Neuronal stem cell (in vitro differentiated cells): Measurements from ENCODE around the gene CDC34.

Source experiments
- DNase-seq: peaks from one replicate; pipeline ENCODE4 v3.0.0-alpha.2; 2013; ENCODE audit warnings: low spot score
- H2AFZ ChIP-seq: one replicate; pipeline ENCODE4 v1.6.1; 2013; ENCODE audit warnings: mild to moderate bottlenecking, low read length, inconsistent platforms
- H2AK5ac ChIP-seq: 2 replicates; pipeline ENCODE4 v1.6.1; 2013; ENCODE audit warnings: low read depth, mild to moderate bottlenecking, inconsistent platforms, low read length, moderate library complexity, mixed read lengths
- H2BK120ac ChIP-seq: 2 replicates; pipeline ENCODE4 v1.6.1; 2013; ENCODE audit warnings: low read depth, mild to moderate bottlenecking, inconsistent platforms, low read length, moderate library complexity, mixed read lengths
- H2BK12ac ChIP-seq: one replicate; pipeline ENCODE4 v1.6.1; 2013; ENCODE audit warnings: low read length, inconsistent platforms
- H2BK15ac ChIP-seq: 2 replicates; pipeline ENCODE4 v1.6.1; 2013; ENCODE audit warnings: mild to moderate bottlenecking, low read length, inconsistent platforms, mixed read lengths
- H2BK5ac ChIP-seq: one replicate; pipeline ENCODE4 v1.6.1; 2013; ENCODE audit warnings: inconsistent platforms, mild to moderate bottlenecking, low read length, moderate library complexity
- H3K14ac ChIP-seq: one replicate; pipeline ENCODE4 v1.6.1; 2013; ENCODE audit warnings: low read length, inconsistent platforms
- H3K18ac ChIP-seq: 2 replicates; pipeline ENCODE4 v1.6.1; 2013; ENCODE audit warnings: low read length, inconsistent platforms
- H3K23ac ChIP-seq: 2 replicates; pipeline ENCODE4 v1.6.1; 2013; ENCODE audit warnings: low read depth, mild to moderate bottlenecking, mixed read lengths, low read length, inconsistent platforms; ENCODE audit not compliant: poor library complexity
- H3K27ac ChIP-seq: replicated peaks from 3 replicates; pipeline ENCODE4 v1.5.1; 2013; ENCODE audit warnings: low read length, inconsistent platforms
- H3K27me3 ChIP-seq, 3 experiments: 2 replicates each; pipeline ENCODE4 v1.6.1; 2013; ENCODE audit warnings: low read length in 3 of 3, mild to moderate bottlenecking in 2 of 3, inconsistent platforms in 1 of 3, low read depth in 1 of 3, mixed read lengths in 1 of 3, moderate library complexity in 1 of 3; ENCODE audit not compliant: control insufficient read depth in 3 of 3, insufficient read depth in 3 of 3
- H3K36me3 ChIP-seq, 2 donors: replicated peaks in 1 of 2; 2 replicates each; pipeline ENCODE4 v1.6.1; 2013; ENCODE audit warnings: low read length in 2 of 2; ENCODE audit not compliant: control insufficient read depth in 2 of 2, insufficient read depth in 2 of 2
- H3K4ac ChIP-seq: 2 replicates; pipeline ENCODE4 v1.6.1; 2013; ENCODE audit warnings: inconsistent platforms, mild to moderate bottlenecking, low read length, moderate library complexity
- H3K4me1 ChIP-seq, 2 donors: 1 replicate in 1 of 2; 2 replicates in 1 of 2; pipeline ENCODE4 v1.6.1; 2013; ENCODE audit warnings: low read length in 2 of 2, low read depth in 1 of 2; ENCODE audit not compliant: control insufficient read depth in 2 of 2, insufficient read depth in 1 of 2
- H3K4me2 ChIP-seq: one replicate; pipeline ENCODE4 v1.6.1; 2013; ENCODE audit warnings: mild to moderate bottlenecking, low read length, inconsistent platforms; ENCODE audit not compliant: insufficient read depth, poor library complexity, severe bottlenecking
- H3K4me3 ChIP-seq, 2 donors: 2 replicates each; pipeline ENCODE4 v1.5.1; 2013; ENCODE audit warnings: low read length in 2 of 2, mild to moderate bottlenecking in 2 of 2, inconsistent platforms in 1 of 2, moderate library complexity in 1 of 2
- H3K79me1 ChIP-seq: one replicate; pipeline ENCODE4 v1.6.1; 2013; ENCODE audit warnings: low read depth, mild to moderate bottlenecking, inconsistent platforms, low read length, moderate library complexity
- H3K9ac ChIP-seq: one replicate; pipeline ENCODE4 v1.6.1; 2013; ENCODE audit warnings: mild to moderate bottlenecking, low read depth, low read length, inconsistent platforms; ENCODE audit not compliant: poor library complexity
- H3K9me3 ChIP-seq, 2 donors: replicated peaks in 1 of 2; 2 replicates each; pipeline versions ENCODE3 to v1.6.1; 2013; ENCODE audit warnings: low read length in 2 of 2, mild to moderate bottlenecking in 2 of 2, inconsistent platforms in 1 of 2, low read depth in 1 of 2, mixed read lengths in 1 of 2, moderate library complexity in 1 of 2; ENCODE audit not compliant: control insufficient read depth in 2 of 2, insufficient read depth in 1 of 2
- H4K8ac ChIP-seq: one replicate; pipeline ENCODE4 v1.6.1; 2013; ENCODE audit warnings: low read depth, mild to moderate bottlenecking, inconsistent platforms, low read length, moderate library complexity
- H4K91ac ChIP-seq: one replicate; pipeline ENCODE4 v1.6.1; 2013; ENCODE audit warnings: low read length, low read depth, mild to moderate bottlenecking, inconsistent platforms; ENCODE audit not compliant: poor library complexity
- WGBS, 2 donors: extraction: QIAGEN DNeasy Blood & Tissue Kit; methylation state at CpG; one replicate each; pipeline ENCODE4 v1.1.7; 2013; ENCODE audit warnings: missing lambda C conversion rate in 2 of 2, mixed read lengths in 1 of 2; ENCODE audit not compliant: insufficient read length in 2 of 2, insufficient replicate concordance in 1 of 2; ENCODE audit errors: extremely low coverage in 2 of 2; 5-methylcytosine and 5-hydroxymethylcytosine counted together

Gene CDC34

DNA sequence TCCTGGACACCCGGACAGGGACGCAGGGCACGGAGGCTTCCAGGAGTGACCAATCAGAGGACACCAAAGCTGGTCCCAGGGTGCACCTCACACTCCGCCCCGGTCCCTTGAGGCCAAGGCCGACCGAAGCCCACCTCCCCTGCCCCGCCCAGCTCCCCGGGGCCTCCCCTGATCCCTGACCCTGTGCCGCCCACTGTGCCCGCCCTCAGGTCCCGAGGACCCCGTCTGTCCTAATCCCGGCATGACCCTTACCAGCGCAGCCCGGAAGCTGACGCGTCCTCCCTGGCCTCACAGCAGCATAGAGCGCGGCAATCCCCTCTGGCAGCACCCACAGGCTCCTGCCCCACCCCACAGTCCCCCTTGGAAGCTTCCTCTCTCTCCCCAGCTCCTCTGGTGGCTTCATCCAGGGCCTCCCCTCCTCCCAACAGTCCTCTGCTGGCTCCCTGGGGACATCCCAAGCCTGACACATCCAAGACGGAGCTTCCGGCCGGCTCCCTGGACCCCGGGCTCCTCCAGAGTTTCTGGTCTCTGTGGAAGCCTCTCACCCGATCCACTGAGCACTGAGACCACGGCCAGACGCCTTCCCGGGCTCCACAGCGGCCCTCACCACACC, 7.4 kb upstream of the CDC34 start:
- DNase-seq: no peak
- no peak overlapping the region for H3K4me3 ChIP-seq
- H3K27me3 ChIP-seq: no peaks in the 10 kb centered on the region
- no peak overlapping the region for H4K91ac ChIP-seq
- H3K23ac ChIP-seq: peak overlapping the region; percentile 80
- H3K79me1 ChIP-seq: peaks cover 4% of the 10 kb centered on the region
- H3K4me1 ChIP-seq: peaks cover 4 to 8% of the 10 kb centered on the region in 2 donors
- peaks cover 0 to 9% of the 10 kb centered on the region in 2 donors for H3K9me3 ChIP-seq
- no peak overlapping the region for H3K27ac ChIP-seq
- H2BK15ac ChIP-seq: peak overlapping the region; percentile 85
- WGBS, 2 donors: no CpG with 5 or more reads among the region's 29 CpGs
- H2BK12ac ChIP-seq: no peak overlapping the region
- no peak overlapping the region for H4K8ac ChIP-seq
- peak overlapping the region; percentile 25 for H2AK5ac ChIP-seq
- no peak overlapping the region for H3K4ac ChIP-seq
- peak overlapping the region; percentile 52 for H3K18ac ChIP-seq
- no peak overlapping the region for H2BK120ac ChIP-seq
- H2AFZ ChIP-seq: no peak overlapping the region
- peak overlapping the region; percentile 1 for H3K14ac ChIP-seq
- no peak overlapping the region for H3K9ac ChIP-seq
- peaks cover 4 to 7% of the 10 kb centered on the region in 2 donors for H3K36me3 ChIP-seq
- H3K4me2 ChIP-seq: no peak overlapping the region
- no peak overlapping the region for H2BK5ac ChIP-seq

DNA sequence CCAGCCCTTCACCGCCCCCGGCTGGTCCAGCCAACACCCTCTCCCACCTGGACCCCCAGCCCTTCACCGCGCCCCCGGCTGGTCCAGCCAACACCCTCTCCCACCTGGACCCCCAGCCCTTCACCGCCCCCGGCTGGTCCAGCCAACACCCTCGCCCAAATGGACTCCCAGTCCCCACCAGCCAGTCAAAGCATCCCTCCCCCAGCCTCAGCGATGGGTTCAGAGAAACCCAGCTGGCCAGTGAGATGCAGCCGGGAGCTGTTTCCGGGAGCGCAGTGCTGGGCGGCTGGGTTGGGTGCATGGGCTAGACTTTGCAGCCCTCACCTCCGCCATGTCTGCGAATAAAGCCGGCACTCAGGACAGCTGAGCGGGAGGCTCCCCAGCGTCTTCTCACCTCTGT, 6.5 kb upstream of the CDC34 start:
- H3K4me3 ChIP-seq: peak overlapping the region in 1 of 2 donors; percentile 62
- no peak overlapping the region for H3K27ac ChIP-seq
- H2AK5ac ChIP-seq: no peak overlapping the region
- H3K9ac ChIP-seq: no peak overlapping the region
- peak overlapping the region; percentile 96 for H2BK15ac ChIP-seq
- whole genome bisulfite sequencing, 2 donors: no CpG with 5 or more reads among the region's 18 CpGs
- H3K79me1 ChIP-seq: peaks cover 6% of the 10 kb centered on the region
- peaks cover 4 to 8% of the 10 kb centered on the region in 2 donors for H3K4me1 ChIP-seq
- H3K14ac ChIP-seq: peak overlapping the region; percentile 10
- no peaks in the 10 kb centered on the region for H3K27me3 ChIP-seq
- no peak overlapping the region for H4K8ac ChIP-seq
- H2BK12ac ChIP-seq: no peak overlapping the region
- H3K36me3 ChIP-seq: peaks cover 1 to 3% of the 10 kb centered on the region in 2 donors
- DNase-seq: no peak
- H3K18ac ChIP-seq: peak overlapping the region; percentile 89
- peak overlapping the region; percentile 59 for H2BK5ac ChIP-seq
- no peak overlapping the region for H3K4me2 ChIP-seq
- no peak overlapping the region for H4K91ac ChIP-seq
- H3K23ac ChIP-seq: peak overlapping the region; percentile 89
- no peak overlapping the region for H2BK120ac ChIP-seq
- H3K9me3 ChIP-seq: peaks cover 0 to 6% of the 10 kb centered on the region in 2 donors
- H3K4ac ChIP-seq: peak overlapping the region; percentile 67
- no peak overlapping the region for H2AFZ ChIP-seq

DNA sequence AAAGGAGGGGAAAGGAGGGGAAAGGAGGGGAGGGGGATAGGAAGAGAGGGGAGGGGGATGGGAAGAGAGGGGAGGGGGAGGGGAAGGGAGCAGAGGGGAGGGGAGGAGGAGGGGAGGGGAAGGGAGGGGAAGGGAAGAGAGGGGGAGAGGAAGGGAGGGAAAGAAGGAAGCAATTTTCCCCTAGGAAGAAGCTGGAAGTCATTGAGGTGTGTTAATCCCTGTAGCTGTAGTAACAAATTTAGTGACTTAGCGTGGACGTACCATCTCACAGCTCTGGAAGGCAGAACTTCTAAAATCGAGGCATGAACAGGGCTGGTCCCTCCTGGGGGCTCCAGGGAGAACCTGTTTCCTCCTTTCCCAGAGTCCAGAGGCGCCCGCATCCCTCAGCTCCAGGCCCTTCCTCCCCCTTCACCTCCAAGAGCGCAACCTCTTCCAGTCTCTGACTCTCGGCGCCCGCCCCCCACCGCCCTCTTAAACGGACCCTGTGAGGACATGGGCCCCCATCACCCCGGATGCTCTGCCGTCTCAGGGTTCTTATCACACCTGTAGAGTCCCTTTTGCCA, 5.6 kb upstream of the CDC34 start:
- Histone ChIP-seq H3K18ac (no peak overlapping the region), H3K23ac (no peak overlapping the region), H3K27ac (no peak overlapping the region), H2AK5ac (no peak overlapping the region), H3K27me3 (no peaks in the 10 kb centered on the region), H3K4me1 (peaks cover 6 to 8% of the 10 kb centered on the region in 2 donors), H3K4me2 (no peak overlapping the region), H3K79me1 (peaks cover 9% of the 10 kb centered on the region), H3K9ac (no peak overlapping the region), H4K8ac (no peak overlapping the region), H2BK15ac (no peak overlapping the region), H2AFZ (no peak overlapping the region), H3K9me3 (peaks cover 0 to 3% of the 10 kb centered on the region in 2 donors), H3K4me3 (no peak overlapping the region), H2BK120ac (no peak overlapping the region), H2BK12ac (no peak overlapping the region), H2BK5ac (no peak overlapping the region), H3K14ac (no peak overlapping the region), H3K4ac (no peak overlapping the region), H4K91ac (no peak overlapping the region), H3K36me3 (peaks cover 0 to 1% of the 10 kb centered on the region in 2 donors)
- no peak for DNase-seq
- WGBS, 2 donors: no CpG with 5 or more reads among the region's 13 CpGs

DNA sequence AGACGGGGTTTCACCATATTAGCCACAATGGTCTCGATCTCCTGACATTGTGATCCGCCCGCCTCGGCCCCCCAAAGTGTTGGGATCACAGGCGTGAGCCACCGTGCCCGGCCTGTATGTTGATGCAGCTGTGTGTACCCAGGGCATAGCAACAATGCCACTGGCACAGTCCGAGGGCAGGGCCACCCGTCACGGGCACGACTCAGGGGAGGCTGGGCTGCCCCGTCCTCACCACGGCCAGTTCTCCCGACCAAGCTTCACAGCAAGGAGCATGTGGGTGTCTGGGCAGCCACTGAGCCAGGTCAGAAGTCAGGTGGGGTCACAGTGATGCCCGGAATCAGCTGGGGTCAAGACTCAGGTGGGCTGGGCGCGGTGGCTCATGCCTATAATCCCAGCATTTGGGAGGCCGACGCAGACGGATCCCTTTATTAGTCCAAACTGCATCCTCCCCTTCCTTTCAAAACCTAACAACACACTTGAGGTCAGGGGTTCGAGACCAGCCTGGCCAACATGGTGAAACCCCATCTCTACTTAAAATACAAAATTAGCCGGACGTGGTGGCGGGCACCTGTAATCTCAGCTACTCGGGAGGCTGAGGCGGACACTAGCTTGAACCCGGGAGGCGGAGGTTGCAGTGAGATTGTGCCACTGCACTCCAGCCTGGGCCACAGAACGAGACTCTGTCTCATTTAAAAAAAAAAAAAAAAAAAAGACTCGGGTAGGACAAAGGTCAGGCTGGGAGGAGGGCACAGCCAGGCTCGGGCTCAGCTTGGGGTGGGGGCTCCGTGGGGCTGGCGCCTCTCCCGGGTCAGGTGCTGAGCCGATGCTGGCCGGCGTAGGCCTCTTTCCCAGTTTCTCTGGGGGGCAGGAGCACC, 1.2 kb upstream of the CDC34 start:
- Histone ChIP-seq H2BK15ac (peak overlapping the region; percentile 54), H3K9me3 (no peaks in the 10 kb centered on the region), H3K27me3 (no peaks in the 10 kb centered on the region), H3K18ac (peak overlapping the region; percentile 97), H3K4me1 (peaks cover 12 to 17% of the 10 kb centered on the region in 2 donors), H3K27ac (peak overlapping the region; percentile 97), H4K91ac (peak overlapping the region; percentile 94), H2BK12ac (peak overlapping the region; percentile 82), H4K8ac (no peak overlapping the region), H2AK5ac (peak overlapping the region; percentile 95), H3K79me1 (peaks cover 31% of the 10 kb centered on the region), H3K4ac (no peak overlapping the region), H2BK5ac (peak overlapping the region; percentile 99), H3K14ac (no peak overlapping the region), H3K4me2 (peak overlapping the region; percentile 86), H3K9ac (peak overlapping the region; percentile 94), H3K4me3 (peak overlapping the region; percentile 90 to 97), H2BK120ac (peak overlapping the region; percentile 91), H3K36me3 (peaks cover 5 to 18% of the 10 kb centered on the region in 2 donors), H2AFZ (peak overlapping the region; percentile 97), H3K23ac (peak overlapping the region; percentile 99)
- no peak for DNase-seq
- WGBS, 2 donors: no CpG with 5 or more reads among the region's 38 CpGs
